Measurements from ENCODE around the gene ONECUT1.
"Not testable (repeated sequence)": the region's sequence is repeated elsewhere in the genome, so short reads cannot be mapped to it uniquely, and the experiment has no call there.

Gene ONECUT1

DNA sequence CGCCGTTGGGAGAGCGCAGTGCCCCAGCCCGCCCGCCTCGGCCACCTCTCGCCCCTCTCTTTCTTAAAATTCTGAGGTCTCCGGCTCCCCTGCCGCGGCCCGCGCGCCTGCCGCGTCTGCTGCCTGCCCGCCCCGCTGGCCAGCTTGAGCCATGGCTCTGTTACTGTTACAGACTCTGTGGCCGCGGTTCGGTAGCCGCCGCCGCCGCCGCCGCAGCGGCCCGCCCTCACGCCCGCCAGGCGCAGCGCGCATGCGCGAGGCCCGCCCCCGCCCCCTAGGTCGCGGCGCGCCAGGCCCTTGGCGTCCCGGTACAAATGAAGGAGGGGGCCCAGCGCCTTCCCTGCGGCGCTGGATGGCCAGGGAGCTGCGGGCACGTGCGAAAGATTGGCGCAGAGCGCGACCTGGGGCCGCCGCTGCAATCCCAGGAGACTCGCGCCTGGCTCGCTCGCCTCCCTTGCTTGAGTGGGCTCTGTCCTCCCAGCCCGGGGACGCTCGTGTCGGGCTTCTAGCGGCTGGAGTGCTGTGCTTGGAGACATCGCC is at the start of gene ONECUT1:
ONECUT1 (minus strand) TSS at position 168 of the 540 bp plus-strand sequence. CDS start 452 bp downstream, outside the sequence.
- no peak for DNase-seq (ENCODE audit: low read depth)

DNA sequence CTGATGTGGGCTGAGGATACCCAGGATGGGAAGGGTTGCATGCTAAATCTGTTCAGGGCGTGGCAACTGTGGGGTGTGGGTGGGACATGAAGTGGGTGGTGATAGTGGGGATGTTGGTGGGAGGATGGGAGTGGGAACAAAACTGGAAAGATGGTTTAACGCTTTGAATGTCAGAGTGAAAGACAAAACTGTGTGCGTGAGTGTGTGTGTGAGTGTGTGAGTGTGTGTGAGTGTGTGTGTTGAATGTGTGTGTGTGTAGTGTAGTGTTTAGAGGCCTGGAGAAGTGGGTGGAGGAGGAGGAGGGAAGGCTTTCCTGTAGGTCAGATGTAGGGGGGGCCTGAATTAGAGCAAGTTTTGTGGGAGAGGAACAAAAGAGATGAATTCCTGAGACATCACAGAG is 44.2 kb upstream of the ONECUT1 start:
- DNase-seq (ENCODE audit: low read depth), result no peak

DNA sequence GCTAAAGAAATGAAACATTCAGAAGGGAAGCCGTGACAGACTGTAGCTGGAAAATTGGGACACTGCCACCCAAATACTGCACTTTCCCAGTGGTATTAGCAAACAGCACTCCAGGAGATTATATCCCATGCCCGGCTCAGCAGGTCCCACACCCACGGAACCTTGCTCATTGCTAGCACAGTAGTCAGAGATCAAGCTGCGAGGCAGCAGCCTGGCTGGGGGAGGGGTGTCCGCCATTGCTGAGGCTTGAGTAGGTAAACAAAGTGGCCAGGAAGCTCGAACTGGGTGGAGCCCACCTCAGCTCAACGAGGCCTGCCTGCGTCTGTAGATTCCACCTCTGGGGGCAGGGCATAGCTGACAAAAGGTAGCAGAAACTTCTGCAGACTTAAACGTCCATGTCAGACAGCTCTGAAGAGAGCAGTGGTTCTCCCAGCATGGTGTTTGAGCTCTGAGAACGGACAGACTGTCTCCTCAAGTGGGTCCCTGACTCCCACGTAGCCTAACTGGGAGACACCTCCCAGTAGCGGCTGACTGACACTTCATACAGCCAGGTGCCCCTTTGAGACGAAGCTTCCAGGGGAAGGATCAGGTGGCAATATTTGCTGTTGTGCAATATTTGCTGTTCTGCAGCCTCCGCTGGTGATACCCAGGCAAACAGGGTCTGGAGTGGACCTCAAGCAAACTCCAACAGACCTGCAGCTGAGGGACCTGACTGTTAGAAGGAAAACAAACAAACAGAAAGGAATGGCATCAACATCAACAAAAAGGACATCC is 34.2 kb upstream of the ONECUT1 start:
- DNase-seq (ENCODE audit: low read depth), result not testable (repeated sequence)

DNA sequence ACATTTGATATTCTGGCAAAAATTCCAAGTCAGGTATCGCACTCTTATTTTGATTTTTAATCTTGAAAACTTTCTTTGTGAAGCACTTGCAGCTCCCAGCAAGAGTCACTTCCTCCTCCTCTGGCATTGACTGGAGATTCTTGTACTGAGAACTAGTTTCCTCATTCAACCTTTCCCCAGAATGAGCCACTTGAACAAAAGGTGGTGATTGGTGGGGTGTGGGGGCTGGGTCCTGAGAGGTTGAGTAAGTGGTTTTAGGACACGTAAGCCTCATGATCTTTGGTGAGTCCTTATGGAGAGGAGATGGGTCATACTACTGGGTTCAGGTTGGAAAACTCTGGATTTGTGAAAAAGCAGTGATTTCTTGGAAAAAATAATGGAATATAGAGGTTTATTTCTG is 32.3 kb upstream of the ONECUT1 start:
- no peak for DNase-seq (ENCODE audit: low read depth)

DNA sequence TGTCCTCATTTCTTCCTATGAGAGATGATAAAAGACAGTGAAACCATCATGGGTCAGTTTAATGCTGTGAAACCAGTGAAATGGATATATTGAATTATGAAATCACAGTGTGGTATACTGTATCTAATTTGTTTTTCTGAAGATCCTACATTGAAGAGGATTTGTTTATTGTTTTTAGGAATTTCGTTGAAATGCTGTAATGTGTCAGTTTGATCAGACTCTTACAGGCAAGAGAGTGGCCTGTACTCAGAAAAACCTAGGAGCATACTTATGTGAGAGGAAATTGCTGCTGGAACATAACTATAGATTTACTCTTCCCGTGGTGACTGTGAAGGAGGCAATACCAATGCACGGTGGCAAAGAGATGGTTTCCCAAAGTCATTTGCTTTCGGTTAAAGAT is 29.1 kb upstream of the ONECUT1 start:
- DNase-seq (ENCODE audit: low read depth), result no peak

DNA sequence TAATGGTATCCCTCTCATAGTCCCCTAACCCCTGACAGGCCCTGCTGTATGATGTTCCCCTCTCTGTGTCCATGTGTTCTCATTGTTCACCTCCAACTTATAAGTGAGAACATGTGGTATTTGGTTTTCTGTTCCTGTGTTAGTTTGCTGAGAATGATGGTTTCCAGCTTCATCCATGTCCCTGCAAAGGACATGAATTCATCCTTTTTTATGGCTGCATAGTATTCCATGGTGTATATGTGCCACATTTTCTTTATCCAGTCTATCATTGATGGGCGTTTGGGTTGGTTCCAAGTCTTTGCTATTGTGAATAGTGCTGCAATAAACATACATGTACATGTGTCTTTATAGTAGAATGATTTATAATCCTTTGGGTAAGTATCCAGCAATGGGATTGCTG is 25.8 kb upstream of the ONECUT1 start:
- not testable (repeated sequence) for DNase-seq (ENCODE audit: low read depth)

DNA sequence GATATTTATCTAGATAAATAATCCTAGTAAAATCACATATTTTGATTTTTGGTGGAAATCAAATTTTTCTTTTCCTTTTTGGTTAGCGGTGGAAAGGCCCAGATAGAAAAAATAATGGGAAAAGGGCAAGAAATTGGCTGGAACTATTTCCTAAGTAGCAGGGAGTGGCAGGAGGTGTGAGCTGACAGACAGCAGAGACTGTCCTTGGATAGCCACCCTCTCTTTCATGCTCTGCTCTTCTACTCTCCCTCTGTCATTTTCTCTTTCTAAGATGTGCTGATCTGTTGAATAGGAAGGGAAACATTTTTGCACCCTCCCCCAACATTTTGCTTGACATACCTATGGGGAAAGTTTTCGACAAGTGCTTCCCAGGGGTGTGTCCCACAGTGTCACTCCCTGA is 18.9 kb upstream of the ONECUT1 start:
- DNase-seq (ENCODE audit: low read depth), result no peak

DNA sequence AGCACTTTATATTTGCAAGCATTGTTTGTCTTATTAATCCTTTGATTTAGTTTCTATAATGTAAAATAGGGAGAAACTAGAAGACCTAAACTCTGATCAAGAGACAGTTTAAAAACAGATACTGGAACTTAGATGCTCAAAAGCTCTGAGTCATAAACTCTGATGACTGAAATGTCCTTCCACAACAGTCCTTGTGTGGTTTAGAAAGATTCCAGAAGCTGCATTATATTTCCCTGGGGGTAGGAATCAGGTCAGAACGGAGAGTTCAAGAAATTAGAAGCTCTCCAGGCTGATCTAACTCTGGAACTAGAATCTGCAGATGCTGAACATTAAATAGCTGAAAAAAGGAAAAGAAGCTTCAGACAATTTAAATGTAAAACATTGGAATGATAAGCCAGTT is 18.3 kb upstream of the ONECUT1 start:
- no peak for DNase-seq (ENCODE audit: low read depth)

DNA sequence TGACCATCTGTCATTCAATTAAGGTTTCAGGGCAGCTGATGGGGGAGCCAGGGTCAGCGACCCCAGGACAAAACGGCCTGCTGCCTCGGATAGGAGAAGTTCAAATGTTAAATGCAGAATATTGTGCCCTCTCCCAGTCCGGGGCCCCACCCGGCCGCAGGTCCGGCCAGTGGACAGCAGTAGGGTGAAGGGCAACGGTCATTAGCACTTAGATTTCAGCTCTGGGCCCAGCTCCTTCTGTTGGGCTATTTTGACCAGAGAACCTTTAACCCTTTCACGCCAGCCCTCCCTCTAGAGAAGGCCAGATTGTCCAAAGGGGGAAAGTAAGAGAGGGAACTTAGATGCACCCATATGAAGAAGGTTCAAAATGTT is 16.1 kb upstream of the ONECUT1 start:
- DNase-seq (ENCODE audit: low read depth), result no peak

DNA sequence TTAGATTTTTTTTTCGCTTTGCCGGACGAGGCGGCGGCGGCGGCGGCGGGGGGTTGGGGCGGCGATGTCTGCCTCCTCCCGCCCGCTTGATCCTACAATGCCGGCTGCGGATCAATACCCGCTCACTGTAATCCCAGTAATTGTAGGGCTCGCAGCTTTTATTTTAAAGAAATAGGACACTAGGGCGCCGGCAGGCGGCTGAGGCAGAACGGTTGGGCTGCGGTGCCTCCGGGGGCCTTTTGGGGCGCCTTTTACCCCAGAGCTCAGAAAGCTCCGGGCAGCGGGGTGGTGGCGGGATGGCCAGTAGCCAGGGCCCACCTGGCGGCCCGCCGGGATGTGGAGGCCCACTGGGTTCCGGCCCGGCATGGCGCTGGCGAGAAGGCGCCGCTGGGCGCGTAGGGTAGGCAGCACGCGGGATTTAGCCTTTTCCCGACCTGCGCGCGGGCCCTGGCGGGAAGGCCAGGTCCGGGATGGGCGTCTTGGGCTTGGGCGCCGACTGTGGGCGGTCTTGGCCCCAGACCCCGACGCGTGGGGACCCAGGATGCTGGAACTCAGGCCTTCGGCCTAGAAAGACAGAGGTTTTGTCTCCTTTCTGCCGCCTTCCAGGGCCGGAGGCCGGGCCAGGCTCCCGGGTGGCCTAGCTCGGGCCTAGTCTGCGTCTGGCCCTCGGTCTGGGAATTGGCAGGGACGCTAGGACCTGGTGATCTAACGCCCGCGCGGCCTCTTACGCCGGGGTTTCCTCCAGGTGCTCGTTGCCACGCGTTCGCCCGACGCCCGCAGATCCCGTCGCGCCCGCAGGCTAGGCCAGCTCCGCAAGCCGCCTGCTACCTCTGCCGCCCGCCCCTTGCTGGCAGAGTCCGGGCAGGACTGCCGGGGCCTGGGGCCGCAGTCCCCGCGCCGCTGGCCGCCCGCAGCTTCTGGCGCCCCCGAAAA is 15.5 kb upstream of the ONECUT1 start:
- no peak for DNase-seq (ENCODE audit: low read depth)

DNA sequence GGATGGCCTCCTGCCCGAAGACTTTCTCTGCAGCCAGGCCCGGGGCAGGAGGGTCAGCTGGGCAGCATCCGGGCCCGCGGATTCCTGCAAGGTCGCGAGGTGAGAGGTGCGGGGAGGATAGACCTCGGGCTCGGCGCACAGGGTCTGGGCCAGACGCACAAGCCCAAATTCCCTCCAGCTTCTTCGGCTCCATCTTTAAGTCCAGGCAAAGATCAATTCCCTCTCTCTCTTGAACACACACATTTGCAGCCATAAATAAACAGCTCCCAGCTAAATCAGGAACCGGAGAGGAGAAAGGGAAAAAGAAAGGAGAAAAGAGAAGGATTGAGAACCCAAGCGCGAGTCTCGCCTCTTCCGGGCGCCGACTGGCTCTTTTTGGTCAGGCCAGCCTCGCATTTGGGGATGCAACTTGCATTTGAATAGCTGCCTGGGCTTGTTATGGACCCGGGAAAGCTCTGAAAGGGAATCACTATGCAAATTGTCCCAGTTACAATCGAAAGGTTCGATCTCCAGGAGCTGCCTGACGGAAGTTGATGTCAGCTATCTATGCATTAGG is 14.5 kb upstream of the ONECUT1 start:
- DNase-seq (ENCODE audit: low read depth), result no peak

DNA sequence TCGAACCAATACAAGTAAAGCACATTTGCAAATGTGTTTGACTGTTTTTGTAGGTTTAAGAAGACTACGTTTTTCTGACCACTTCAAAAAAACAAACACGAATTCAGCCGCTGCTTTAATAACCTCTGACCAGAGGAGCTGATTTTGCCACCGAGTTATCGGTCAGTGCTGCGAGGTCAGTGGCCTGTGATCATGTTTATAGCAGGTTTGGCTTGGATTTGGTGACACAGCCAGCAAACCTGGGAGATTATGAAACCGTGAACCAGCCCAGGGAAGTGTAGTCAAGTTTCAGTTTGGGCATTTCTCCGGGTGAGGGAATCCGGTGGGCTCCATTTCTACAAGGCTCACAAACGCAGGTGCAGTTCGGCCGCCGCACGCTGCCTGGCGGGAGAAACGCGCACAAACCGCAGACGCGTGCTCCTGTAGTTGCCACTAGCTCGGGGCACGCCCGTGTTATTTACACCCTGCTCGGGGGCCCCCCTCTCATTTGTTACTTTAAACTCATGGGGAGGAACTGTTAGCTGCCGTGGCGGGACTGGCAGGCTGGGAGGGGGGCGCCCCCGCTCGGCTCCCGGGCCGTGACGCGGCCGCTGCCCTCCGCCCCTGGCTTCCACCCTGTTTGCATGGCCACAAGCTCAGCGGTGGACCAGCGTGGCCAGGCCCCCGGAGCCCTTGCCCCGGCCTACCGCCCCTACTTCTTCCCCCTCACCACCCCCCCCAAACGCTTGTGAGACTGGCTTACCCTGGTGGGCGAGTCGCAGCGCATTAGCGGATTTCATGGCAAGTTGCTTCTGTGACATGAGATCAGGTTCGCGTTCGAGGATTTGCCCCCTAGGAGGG is 13.6 kb upstream of the ONECUT1 start:
- DNase-seq (ENCODE audit: low read depth), result no peak

DNA sequence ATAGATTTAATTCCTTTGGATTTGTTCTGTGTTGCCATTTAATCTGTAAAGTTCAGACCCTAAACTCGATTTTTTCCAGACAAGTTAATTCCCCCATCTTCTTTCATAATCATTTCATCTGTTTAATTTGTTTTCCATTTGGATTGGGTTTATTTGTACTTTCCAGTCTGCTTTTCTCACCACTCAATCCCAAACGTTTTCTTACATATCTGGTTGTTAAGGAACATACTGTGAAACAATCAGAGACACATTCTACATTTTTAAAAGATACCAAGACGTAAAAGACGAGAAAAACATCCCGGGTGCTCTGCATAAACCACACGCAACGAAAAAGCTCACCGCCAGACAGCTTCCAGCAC is 13.0 kb upstream of the ONECUT1 start:
- DNase-seq (ENCODE audit: low read depth), result no peak

DNA sequence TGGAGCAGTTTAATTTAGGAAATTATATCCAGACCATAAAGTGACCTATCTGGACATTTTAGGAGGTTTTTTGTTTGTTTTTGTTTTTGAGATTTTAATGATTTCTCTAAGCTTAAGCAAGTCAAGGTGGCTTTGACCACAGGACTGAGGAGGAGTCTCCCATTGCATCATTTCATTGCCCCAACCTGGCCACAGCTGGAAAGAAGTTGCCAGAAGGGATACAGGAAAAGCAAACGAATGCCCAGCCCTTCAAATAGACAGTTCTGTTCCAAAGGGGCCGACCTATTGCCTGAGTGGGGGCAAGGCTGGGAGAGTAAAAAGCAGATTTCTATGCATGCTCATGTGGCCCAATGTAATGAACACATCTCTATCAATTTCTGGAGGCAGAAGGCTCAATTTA is 12.0 kb upstream of the ONECUT1 start:
- no peak for DNase-seq (ENCODE audit: low read depth)

DNA sequence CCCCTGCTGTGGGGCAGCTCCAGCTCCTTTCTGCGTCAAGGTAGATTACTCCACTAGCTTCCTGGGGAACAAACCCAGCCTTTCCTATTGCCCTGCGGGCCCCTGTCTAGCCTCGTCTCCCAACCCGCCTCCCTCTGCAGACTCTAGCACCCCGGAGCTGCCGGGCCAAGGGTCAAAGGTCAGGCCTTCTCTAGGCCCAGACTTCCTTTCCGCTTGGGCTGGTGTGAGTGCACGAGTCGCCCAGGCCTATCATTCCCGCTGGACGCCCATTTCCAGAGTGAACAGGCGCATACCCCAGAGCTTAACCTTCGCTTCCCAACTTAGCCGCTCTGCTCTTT is 11.6 kb upstream of the ONECUT1 start:
- no peak for DNase-seq (ENCODE audit: low read depth)

DNA sequence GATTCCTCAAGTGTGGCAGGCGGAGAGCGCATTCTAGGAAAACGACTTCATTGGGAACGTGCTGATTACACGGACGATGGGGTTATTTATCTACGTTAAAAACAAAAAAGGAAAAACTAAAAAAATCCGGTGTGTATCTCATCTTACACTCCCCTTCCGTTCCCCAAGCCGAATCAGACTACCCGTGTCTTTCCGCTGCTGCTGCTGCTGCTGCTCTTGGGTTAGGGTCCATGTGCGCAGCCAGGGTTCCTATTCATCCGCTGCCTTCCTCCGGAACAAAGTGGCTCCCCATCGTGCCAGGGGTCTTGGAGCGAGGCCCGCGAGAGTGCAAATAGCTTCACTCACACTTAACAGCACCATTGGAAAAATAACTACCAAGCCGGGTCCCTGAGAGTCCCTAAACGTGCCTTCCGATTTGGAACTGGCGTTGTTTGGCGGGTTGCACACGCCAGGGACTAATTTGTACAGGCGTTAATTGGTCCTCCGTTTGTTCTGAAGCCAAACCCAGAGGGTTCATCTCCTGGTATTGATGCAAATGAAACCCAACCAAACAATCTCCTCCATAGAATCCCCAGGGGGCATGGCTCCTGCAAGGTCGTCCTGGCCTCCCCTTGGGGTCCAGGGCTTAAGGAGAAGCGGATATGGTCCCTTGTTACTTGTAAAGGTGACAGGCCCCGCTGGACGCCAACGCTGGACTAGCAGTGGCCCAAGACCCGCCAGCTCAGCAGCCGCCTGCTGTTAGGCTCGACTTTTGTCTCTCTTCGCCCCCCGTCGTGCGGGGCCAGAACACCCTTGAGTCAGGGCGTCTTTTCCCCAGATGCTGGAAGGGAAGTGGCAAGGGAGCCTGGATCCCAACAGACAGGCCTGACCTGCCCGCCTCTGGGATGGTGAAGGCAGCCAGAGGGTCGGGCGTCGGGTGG is 11.0 kb upstream of the ONECUT1 start:
- no peak for DNase-seq (ENCODE audit: low read depth)

DNA sequence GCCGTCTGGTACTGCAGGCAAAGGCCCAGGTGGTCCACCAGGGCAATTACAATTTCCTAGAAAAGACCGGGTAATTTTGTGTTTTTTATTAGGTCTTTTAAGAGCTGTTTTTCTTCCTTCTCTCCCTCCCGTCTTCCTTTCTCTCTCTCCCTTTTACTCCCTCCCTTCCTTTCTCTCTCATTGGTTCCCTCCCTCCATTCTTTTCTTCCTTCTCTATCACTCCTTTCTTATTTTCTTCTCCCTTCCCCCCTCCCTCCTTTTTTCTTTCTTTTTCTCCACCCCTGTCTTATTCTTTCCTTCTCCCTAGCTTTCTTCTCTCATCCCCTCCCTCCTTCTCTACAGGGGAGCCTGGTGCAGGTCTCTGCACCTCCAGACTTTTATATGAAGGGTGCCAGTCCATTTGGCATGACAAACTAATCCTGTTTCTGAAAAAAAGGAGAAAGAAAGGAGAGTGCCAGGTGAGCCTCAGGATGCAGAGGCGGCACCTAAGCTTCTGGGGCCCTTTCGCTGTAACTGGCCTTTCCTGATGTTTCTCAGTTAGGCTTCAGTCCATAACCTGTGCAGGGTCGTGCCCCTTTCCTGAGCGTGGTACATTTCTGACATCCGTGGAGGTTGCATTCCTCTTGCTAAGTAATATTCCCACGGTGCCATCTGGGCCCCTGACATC is 9.1 kb upstream of the ONECUT1 start:
- DNase-seq (ENCODE audit: low read depth), result no peak

DNA sequence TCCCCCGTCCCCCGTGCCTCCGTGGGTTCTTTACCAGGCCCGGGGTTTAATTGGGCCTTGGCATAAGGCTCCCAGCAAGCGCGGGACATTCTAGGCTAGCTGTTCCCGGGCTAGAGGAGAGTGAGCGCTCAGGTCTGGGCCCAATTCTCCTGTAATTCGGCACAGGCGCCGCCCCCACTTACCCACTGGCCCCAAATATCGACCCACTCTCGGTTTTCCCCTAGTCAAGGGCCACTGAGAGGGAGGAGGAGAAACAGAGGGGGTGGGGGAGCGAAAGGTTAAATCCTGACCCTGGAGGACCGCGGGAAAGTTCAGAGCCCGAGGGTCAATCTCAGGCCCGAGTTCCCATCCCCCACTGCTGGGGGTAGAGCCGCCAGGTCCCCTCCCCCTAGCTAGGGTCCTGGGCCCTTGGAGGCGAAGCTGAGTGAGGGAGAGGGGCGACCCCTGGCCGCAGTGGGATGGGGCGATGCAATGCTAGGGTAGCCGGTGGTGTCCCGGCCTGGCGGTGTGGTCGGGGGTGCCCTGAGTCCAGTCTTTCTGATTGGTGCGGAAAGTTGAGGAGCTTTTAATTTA is 8.5 kb upstream of the ONECUT1 start:
- no peak for DNase-seq (ENCODE audit: low read depth)

DNA sequence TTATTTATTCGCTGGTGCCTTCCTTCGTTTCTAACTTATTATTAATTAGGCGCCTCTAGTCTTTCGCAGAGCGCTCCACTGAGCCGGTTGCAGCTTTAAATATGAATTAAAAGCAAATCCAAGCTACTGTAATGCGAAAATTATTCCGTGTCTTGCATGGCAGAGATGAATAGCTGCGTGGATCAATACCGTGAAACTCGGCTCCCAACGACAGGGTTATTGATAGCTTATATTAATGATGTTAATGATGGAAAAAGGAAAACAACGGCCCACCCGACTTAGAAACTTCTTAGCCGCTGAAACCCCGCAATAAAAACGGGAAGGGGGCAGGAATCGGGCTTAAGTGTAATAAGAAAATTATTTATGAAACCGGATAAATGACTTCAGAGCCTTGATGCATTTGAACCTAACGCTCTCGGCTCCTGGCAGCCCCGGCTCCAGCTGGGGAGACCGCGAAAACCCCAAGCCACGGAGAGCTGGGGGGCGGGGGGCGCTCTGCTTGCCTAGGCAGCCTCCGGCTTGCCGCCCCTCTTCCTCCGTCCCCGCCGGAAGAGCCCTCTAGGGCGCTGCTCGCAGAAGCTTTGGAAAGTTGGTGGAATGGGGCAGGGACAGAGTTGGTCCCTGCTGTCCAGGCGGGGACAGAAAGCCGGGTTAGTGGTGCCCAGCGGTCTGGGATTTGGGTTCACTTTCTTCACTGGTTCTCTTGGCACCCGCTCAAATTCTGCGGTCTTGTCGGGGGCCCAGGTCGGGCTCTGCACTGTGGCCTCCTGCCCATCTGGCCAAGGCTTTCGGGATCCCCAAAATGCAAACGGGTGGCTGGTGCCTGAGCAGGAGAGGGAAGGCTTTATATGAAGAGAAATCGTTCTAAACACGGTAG is 7.7 kb upstream of the ONECUT1 start:
- DNase-seq (ENCODE audit: low read depth), result no peak

All from stimulated activated CD8-positive, alpha-beta memory T cell treated with anti-CD3 and anti-CD28 coated beads, Interleukin-15, amount 100 ng/mL, for 1 hour (primary cell).